GM18505 (cell line): ENCODE results near the gene PLXDC2.

ENCODE experiments used
- ATAC-seq: cut with Tn5 transposase; IDR thresholded peaks from one replicate; pipeline ENCODE4 v1.9.1; 2021; ENCODE audit not compliant: unreplicated experiment
- POLR2A ChIP-seq: IDR thresholded peaks from 4 replicates; pipeline ENCODE4 v1.6.1; 2011; ENCODE audit warnings: borderline replicate concordance; ENCODE audit not compliant: insufficient read depth, insufficient read length; ENCODE audit errors: extremely low read depth

The PLXDC2 gene

GRCh38 chr10:19795684-19796083 lies 20.5 kb upstream of the PLXDC2 start:
- TF ChIP-seq POLR2A = no peak
- ATAC-seq = no peak

GRCh38 chr10:19800161-19800560 lies 16.1 kb upstream of the PLXDC2 start:
- no peak for ATAC-seq
- TF ChIP-seq POLR2A = no peak

DNA sequence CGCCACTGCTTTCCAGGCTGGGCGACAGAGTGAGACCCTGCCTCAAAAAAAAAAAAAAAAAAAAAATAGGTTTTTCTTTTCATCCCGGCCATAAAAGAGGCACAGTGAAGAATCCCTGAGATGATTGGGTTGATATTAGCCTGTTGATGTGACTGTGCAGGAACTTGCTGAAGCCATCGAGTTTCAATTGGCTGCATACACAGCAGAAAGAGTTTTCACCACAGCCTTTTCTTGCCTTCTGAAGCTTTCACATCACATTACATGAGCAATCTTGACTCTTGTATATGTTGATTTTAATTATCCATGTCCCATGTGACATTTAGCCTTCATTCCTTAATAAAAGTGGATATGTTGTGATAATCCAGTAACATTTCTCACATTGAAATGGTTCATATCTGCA lies 14.9 kb upstream of the PLXDC2 start:
- no peak for TF ChIP-seq POLR2A
- ATAC-seq = no peak

DNA sequence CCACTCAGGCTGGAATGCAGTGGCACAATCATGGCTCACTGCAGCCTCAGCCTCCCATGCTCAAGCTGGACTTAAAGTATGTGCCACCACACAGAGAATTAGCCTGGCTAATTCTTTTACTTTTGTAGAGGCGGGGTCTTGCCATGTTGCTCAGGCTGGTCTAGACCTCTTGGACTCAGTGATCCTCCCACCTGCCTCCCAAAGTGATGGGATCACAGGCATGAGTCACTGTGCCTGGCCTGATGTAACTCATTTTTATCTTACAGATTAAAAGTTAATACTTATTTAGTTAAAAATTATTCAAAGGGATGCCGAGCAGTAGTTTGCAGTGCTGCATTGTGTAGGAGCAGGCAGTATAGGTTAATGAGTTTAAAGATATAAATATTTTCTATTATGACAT lies 12.6 kb upstream of the PLXDC2 start:
- no peak for TF ChIP-seq POLR2A
- no peak for ATAC-seq

GRCh38 chr10:19809481-19809880 lies 6.8 kb upstream of the PLXDC2 start:
- no peak for ATAC-seq

DNA sequence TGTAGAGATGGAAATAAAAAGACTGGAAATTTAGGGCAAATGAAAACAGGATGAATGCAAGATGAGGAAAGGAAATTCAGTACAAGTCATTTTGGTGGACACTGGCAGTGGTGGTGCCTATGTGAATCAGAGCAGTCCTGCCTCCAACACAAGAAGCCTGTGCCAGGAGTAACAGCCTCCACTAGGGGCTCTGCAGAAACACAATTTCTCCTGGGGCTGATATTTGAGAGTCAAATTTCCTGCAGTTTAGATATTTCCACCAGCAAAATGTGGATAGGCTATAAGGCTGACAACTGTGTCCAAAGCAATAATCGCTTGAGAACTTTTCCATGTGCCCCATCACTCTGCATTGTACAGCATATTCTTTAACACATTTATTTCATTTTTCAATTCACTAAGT lies 4.7 kb upstream of the PLXDC2 start:
- ATAC-seq = no peak
- no peak for TF ChIP-seq POLR2A

More at GRCh38 chr10:19809481-19809880, 6.8 kb upstream of the PLXDC2 start:
- TF ChIP-seq POLR2A = no peak

- TF ChIP-seq POLR2A = no peak
- no peak for ATAC-seq
These were observed 3.3 kb upstream of the PLXDC2 start for GRCh38 chr10:19812976-19813375.

DNA sequence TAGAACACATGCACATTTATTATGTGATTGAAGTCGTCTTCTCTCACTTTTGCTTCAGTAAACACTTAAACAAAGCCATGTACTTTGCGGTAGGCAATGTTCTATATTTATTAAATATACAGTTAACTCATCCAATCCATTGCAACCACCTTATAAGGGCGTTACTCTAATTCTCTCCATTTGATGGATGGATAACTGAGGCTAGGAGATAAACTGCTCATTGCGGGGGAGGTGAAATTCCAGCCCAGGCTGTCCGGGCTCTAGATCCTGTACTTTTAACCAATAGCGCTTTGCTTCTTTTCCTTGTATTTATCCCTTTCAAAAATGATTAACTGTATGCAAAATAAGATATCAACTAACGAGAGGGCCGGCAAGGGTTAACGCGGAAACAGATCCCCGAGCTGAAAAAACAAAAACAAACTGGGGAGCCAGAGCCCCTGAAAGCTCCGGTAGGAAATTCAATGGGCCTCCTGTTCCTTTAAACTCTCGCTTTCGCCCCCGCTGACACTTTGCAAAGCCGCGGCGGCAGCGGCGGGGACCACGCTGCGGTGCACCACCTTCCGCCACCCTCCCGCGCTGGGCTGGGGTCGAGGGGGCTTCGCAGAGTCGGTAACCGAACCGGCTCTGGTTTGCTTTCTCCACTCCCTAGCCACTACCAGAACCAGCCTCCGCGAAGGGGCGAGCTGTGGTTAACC lies 1.0 kb upstream of the PLXDC2 start:
- no peak for TF ChIP-seq POLR2A
- ATAC-seq = no peak

DNA sequence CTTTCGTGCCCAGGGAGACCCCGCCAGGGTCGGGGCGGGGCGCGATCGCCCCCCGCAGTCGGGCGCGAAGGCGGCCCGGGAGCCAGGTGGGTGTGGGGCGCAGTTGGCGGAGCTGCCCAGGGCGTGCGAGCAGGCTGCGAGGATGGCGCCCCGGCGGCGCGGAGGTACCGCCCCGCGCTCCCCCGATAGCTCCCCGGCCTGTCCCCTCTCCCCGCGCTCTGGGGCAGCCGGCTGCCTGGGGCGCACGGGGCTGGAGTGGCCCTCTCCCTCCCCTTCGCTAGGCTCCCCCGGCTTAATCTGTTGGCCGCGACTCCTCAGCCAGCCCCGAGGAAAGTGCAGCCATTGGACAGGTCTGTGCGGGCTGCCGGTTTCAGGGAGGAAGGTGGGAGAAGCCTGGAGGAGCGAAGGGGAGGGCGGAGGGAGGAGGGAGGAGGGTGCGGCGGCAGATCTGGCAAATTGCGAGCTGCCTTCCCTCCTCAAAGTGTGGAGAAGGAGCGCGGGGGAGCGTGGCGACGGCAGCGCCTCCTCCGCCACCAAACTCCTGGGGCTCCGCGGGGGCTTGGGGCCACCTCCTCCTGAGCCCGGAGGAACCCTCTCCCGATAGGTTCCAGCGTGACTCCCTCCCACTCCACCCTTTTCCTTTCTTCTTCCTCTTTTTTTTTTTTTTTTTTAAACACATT lies 361 bp upstream of the PLXDC2 start:
- ATAC-seq = no peak
- TF ChIP-seq POLR2A = no peak

- TF ChIP-seq POLR2A = no peak
- ATAC-seq = no peak
These were observed 1.1 kb downstream of the PLXDC2 start for GRCh38 chr10:19817231-19817933.

GRCh38 chr10:19818876-19819275 lies 2.6 kb downstream of the PLXDC2 start:
- no peak for ATAC-seq
- no peak for TF ChIP-seq POLR2A

DNA sequence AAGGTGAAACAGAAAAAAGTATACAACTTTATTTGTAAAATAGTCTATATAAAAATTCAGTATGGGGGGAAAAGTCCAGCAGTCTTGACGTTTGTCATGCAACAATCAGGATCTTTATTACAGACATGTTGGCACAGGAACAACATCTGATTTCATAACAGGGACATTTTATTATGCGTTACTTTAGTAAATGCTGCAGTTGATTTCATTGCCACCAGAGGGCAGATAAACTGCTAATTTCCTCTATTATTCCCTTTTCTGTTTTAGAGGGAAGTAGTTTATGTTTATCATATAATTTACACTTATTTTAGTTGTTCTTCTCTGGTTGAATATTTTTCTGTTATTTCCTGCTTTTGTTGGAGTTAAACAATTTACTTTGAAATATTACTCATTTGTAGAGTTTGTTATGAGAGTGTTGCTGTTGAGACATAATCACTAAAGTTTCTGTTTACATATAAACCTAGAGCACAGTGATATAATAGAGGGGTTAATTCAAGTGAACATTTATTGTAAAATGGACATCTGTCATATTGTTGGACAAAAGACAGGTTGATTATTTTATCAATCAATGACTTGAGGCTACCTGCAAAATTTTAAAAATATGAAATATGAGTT lies 3.3 kb downstream of the PLXDC2 start:
- no peak for ATAC-seq
- no peak for TF ChIP-seq POLR2A
